ENCODE measurements around the gene NLRP6.

DNA sequence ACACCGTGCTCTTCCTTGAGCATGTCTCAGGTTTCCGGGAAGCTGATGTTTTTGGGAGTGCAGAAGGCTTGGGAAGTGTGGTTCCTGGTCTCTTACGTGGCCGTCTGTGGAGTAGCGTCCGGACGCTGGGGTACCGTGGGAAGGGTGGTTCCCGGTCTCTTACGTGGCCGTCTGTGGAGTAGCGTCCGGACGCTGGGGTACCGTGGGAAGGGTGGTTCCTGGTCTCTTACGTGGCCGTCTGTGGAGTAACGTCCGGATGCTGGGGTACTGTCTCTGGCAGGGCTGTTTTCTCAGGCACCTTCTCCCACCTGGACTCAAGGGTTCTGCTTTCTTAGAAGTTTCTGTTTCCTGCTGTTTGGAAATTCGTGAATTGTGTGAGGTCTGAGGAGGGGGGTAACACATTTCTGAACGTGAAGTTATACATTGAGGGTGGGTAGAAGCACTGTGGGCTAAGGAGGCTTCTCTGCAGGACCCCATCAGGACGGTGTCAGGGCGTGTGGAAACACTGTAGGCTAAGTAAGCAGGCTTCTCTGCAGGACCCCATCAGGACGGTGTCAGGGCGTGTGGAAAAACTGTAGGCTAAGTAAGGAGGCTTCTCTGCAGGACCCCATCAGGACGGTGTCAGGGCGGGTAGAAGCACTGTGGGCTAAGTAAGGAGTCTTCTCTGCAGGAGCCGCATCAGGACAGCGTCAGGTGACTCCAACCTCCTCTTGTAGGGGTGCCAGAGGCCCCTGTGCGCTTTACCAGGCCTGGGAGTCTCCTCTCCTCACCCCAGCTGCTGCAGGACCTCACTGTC, 47.8 kb downstream of the NLRP6 start:
- TF ChIP-seq, protein P1, sequence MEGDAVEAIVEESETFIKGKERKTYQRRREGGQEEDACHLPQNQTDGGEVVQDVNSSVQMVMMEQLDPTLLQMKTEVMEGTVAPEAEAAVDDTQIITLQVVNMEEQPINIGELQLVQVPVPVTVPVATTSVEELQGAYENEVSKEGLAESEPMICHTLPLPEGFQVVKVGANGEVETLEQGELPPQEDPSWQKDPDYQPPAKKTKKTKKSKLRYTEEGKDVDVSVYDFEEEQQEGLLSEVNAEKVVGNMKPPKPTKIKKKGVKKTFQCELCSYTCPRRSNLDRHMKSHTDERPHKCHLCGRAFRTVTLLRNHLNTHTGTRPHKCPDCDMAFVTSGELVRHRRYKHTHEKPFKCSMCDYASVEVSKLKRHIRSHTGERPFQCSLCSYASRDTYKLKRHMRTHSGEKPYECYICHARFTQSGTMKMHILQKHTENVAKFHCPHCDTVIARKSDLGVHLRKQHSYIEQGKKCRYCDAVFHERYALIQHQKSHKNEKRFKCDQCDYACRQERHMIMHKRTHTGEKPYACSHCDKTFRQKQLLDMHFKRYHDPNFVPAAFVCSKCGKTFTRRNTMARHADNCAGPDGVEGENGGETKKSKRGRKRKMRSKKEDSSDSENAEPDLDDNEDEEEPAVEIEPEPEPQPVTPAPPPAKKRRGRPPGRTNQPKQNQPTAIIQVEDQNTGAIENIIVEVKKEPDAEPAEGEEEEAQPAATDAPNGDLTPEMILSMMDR (conservative IDR thresholded peaks at IDR 0.05; ENCODE audit: low read depth, low read length) = no peak
- no peak for TF ChIP-seq EZH2 (IDR thresholded peaks at IDR 0.05; ENCODE audit: borderline replicate concordance, low read depth, low read length, poor library complexity, severe bottlenecking)

All from A673 (cell line).